Esophagus (tissue), 2 donors: ENCODE data around the gene LZTS3. TPM values are rescaled to one million over a fixed set of nuclear protein-coding genes. Genes with fewer than 3 reads are reported as not detected.

Source experiments
- H3K27ac ChIP-seq, 2 donors: one replicate each; pipeline ENCODE4 v1.5.1; 2013; ENCODE audit warnings: low read depth in 2 of 2, mild to moderate bottlenecking in 2 of 2, inconsistent platforms in 1 of 2, low read length in 1 of 2, moderate library complexity in 1 of 2
- H3K27me3 ChIP-seq, 2 donors: one replicate each; pipeline ENCODE4 v1.6.1; 2013; ENCODE audit warnings: low read length in 2 of 2, control low read depth in 1 of 2, mild to moderate bottlenecking in 1 of 2; ENCODE audit not compliant: insufficient read depth in 2 of 2, control insufficient read depth in 1 of 2
- H3K36me3 ChIP-seq, 2 donors: one replicate each; pipeline ENCODE4 v1.6.1; 2013; ENCODE audit warnings: low read length in 1 of 2; ENCODE audit not compliant: control insufficient read depth in 2 of 2, insufficient read depth in 2 of 2
- H3K4me1 ChIP-seq, 2 donors: one replicate each; pipeline ENCODE4 v1.6.1; 2013; ENCODE audit warnings: low read length in 1 of 2; ENCODE audit not compliant: control insufficient read depth in 2 of 2, insufficient read depth in 2 of 2
- H3K4me3 ChIP-seq, 2 donors: one replicate each; pipeline ENCODE4 v1.5.1; 2013; ENCODE audit warnings: low read length in 2 of 2, mild to moderate bottlenecking in 2 of 2, low read depth in 1 of 2, moderate library complexity in 1 of 2
- H3K9me3 ChIP-seq, 2 donors: one replicate each; pipeline ENCODE4 v1.6.1; 2013; ENCODE audit warnings: mild to moderate bottlenecking in 2 of 2, low read depth in 1 of 2, low read length in 1 of 2, moderate library complexity in 1 of 2; ENCODE audit not compliant: control insufficient read depth in 2 of 2, insufficient read depth in 1 of 2
- WGBS, 2 donors: extraction: QIAGEN DNeasy Blood & Tissue Kit; methylation state at CpG; one replicate each; pipeline ENCODE4 v1.1.7; 2013; 5-methylcytosine and 5-hydroxymethylcytosine counted together
- polyA plus RNA-seq, 2 donors: library from polyadenylated mRNA; stranded (reverse); fragments of 200-250 nt; gene quantifications; one replicate each; pipeline ENCODE4 v1.2.3, GENCODE V29; 2013
- donor health status: healthy with polysubstance abuse.
- donor health status: Bipolar disorder and iron deficiency.

LZTS3 gene
- polyA plus RNA-seq, 2 donors, result 1.8 TPM

DNA sequence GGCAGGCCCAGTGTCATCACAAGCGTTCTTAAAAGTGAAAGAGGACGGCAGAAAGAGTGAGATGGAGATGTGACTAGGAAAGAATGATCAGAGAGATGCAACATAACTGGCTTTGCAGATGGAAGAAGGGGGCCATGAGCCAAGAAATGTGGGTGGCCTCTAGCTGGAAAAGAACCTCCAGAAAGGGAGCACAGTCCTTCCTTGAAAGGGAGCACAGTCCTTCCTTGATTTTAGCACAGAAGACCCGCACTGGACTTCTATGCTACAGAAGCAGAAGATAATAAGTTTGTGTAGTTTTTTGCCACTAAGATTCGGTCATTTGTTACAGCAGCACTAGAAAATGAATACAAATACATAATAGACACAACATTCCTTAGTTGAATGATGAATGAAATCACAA lies 7.0 kb upstream of the LZTS3 start:
- no peak overlapping the region for H3K4me3 ChIP-seq
- peaks cover 0 to 3% of the 10 kb centered on the region in 2 donors for H3K4me1 ChIP-seq
- H3K27ac ChIP-seq, result no peak overlapping the region
- no peaks in the 10 kb centered on the region for H3K36me3 ChIP-seq
- 74 to 77% methylated on average over 4 of the region's 4 CpGs for WGBS, 2 donors
- H3K9me3 ChIP-seq, result no peaks in the 10 kb centered on the region
- H3K27me3 ChIP-seq, result no peaks in the 10 kb centered on the region

DNA sequence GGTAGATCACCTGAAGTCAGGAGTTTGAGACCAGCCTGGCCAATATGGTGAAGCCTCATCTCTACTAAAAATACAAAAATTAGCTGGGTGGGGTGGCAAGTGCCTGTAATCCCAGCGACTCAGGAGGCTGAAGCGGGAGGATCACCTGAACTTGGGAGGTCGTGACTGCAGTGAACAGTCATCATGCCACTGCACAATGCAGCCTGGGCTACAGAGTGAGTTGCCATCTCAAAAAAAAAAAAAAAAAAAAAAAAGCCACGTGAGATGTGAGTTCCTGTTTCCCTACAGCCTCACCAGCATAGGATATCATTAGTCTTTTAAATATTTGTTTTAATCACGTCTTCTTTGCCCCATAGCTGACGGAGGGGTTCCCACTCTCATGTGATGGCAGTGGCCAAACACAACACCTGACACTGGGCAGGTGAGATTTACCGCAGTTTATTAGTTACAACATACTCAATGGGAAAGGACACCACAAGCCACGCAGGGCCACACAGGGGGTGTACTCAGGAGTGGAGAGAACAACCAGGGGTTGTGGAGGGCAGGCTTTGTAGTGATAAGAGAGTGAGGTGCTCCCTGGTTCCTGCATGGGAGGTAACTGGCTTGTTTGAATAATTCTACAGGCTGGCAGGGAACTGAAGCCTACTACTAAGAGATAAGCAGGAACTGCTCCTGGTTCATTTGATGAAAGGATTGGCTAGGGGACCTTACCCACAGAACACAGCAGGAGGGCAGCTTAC lies 4.6 kb upstream of the LZTS3 start:
- Histone ChIP-seq H3K4me1 (peaks cover 0 to 4% of the 10 kb centered on the region in 2 donors), H3K27me3 (no peaks in the 10 kb centered on the region), H3K27ac (no peak overlapping the region), H3K36me3 (no peaks in the 10 kb centered on the region), H3K4me3 (no peak overlapping the region), H3K9me3 (no peaks in the 10 kb centered on the region)
- WGBS, 2 donors, result 67 to 78% methylated on average over 8 of the region's 8 CpGs

DNA sequence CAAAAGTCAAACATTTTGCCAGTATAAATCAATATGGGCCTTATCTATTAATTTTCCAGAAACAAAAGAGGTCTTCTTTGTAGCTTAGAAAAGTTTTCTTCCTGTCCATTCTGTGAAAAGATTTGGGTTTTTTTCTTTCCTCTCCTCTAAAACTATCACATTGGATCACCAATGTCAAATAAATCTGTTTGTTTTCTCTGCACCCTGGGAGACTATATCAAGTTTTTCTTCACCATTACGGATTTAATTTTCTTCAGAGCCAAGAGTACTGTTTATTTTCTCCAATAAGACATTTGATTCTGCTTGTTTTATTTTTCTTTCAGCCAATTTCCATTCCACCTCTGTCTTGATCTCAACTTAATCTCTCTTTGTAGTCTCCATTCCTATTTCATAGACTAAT lies 1.9 kb upstream of the LZTS3 start:
- WGBS, 2 donors, result 44 to 46% methylated on average over 1 of the region's 1 CpG
- H3K27me3 ChIP-seq, result no peaks in the 10 kb centered on the region
- peaks cover 0 to 10% of the 10 kb centered on the region in 2 donors for H3K4me1 ChIP-seq
- H3K36me3 ChIP-seq, result no peaks in the 10 kb centered on the region
- no peaks in the 10 kb centered on the region for H3K9me3 ChIP-seq
- H3K27ac ChIP-seq, result no peak overlapping the region
- no peak overlapping the region for H3K4me3 ChIP-seq

DNA sequence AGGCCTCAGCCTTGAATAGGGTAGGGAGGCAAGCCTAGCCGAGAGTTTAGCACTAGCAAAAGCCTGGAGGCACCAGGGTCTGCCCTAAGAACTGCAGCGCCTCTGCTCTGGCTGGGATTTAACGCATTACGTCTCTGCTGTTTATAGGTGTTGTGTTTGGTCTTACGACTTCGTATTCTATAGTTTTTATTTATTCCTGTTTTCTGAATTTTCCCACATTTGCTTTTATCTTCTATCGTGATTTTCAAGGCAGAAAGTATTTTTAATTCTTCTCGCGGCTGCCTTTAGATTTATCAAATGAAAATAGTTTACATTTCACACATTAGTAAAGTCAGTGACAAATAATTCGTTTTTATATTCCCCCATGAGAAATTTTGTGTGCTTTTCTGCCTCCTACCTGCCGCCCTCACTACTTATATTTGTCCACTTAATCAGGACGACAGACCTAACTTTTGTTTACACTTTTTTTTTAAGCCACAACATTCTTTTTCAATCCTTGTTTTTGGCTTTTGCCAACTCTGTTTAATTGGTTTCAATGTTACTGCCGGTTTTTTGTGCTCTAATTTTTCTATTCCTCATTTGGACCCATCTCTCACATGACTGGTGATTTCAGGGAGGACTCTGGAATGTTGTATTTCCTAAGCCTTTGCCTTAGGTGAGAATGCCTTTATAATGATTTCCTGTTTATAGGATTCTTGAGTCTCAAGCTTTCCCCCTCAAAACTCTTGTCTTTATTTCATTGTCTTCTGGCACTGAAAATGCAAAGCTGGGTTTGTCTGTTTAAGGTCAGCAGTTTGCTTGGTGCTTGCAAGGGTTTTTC lies 1.3 kb upstream of the LZTS3 start:
- peak overlapping the region; percentile 78 to 81 for H3K4me3 ChIP-seq

DNA sequence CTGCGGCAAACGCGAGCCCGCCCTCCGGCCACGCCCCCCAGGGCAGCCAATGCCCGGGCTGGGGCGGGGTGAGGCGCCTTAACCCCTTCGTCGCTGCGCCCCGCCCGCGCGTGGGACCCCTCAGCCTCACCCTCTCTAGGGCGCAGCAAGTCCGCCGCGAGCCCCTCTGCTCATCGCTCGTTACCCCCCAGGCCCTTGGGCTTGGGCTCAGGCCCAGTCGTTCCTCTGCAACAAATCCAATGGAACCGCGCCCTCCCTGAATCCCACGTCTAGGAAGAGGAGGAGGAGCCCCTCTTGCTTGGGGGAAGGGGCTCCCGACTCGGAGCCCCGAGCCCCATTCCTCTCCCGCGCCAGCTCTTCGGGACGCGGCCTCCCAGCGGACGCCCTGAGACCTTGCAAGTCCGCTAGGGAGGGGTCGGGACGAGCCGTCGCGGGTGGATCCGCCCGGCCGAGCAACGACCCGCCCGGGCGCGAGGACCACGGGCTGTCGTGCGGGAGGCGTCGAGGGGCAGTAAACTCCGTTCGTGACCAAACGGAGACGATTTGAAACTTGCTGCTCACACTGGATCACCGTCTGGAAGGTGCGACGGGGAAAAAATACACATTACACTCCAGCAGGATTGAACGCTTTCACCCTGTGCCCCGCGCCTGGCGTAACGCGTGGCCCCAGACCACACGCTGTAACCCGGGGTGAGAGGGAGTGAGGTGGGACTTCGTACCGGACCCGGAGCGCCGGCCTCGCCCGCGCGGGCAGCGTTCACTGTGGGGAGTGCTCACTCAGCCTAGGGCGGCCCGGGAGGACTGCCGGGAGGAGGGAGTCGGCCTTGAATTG lies 477 bp upstream of the LZTS3 start:
- H3K4me3 ChIP-seq, result peak overlapping the region; percentile 78 to 81
- H3K4me1 ChIP-seq, result peaks cover 0 to 10% of the 10 kb centered on the region in 2 donors
- H3K9me3 ChIP-seq, result no peaks in the 10 kb centered on the region
- H3K27ac ChIP-seq, result peak overlapping the region; percentile 24 to 50
- no peaks in the 10 kb centered on the region for H3K36me3 ChIP-seq
- no peaks in the 10 kb centered on the region for H3K27me3 ChIP-seq
- 1% methylated on average over 69 to 84 of the region's 84 CpGs for WGBS, 2 donors

More for the DNA sequence above, 1.3 kb upstream of the LZTS3 start:
- peaks cover 0 to 10% of the 10 kb centered on the region in 2 donors for H3K4me1 ChIP-seq
- no peaks in the 10 kb centered on the region for H3K27me3 ChIP-seq
- 19 to 27% methylated on average over 13 of the region's 13 CpGs for WGBS, 2 donors
- peak overlapping the region in 1 of 2 donors; percentile 24 for H3K27ac ChIP-seq
- no peaks in the 10 kb centered on the region for H3K36me3 ChIP-seq
- no peaks in the 10 kb centered on the region for H3K9me3 ChIP-seq

DNA sequence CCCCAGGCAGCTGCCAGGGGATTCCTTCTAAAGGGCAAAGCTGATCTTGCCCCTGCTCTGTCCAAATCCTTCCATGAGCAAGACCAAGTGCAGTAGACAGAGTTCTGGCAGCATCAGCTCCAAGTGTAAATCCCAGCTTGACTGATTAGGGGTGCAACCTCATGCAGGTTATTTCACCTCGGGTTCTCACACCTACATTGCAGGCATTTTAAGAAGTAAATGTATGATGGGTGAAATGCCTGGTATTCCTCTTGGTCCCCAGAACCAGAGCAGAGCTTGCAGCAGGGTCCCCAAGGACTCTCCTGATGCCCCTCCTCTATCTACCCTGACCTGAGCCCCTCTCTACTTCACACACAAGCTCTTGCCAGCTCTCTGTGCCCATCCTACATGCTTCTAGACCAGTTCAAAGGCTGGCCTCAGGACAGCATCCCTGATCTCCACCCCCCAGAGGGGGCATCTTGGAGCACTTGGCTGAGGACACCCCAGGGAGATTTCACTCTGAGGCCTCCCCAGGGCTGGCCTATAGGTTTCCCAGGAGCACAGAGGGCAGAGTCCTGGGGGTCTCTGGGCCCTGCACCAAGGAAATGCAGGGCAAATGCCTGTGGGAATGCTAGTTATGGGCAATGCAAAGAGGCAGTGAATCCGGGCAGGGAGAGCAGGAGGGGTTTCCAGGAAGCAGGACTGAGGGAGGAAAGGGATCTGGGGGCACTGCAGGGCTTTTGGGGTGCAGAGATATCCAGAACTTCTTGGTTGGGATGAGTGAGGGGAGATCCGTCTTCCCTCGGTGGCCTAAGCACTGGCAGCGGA lies 1.0 kb downstream of the LZTS3 start:
- Histone ChIP-seq H3K4me3 (peak overlapping the region in 1 of 2 donors; percentile 81), H3K36me3 (no peaks in the 10 kb centered on the region), H3K9me3 (no peaks in the 10 kb centered on the region), H3K27me3 (peaks cover 0 to 3% of the 10 kb centered on the region in 2 donors), H3K4me1 (peaks cover 0 to 12% of the 10 kb centered on the region in 2 donors), H3K27ac (no peak overlapping the region)
- 27% methylated on average over 4 to 5 of the region's 5 CpGs for WGBS, 2 donors

DNA sequence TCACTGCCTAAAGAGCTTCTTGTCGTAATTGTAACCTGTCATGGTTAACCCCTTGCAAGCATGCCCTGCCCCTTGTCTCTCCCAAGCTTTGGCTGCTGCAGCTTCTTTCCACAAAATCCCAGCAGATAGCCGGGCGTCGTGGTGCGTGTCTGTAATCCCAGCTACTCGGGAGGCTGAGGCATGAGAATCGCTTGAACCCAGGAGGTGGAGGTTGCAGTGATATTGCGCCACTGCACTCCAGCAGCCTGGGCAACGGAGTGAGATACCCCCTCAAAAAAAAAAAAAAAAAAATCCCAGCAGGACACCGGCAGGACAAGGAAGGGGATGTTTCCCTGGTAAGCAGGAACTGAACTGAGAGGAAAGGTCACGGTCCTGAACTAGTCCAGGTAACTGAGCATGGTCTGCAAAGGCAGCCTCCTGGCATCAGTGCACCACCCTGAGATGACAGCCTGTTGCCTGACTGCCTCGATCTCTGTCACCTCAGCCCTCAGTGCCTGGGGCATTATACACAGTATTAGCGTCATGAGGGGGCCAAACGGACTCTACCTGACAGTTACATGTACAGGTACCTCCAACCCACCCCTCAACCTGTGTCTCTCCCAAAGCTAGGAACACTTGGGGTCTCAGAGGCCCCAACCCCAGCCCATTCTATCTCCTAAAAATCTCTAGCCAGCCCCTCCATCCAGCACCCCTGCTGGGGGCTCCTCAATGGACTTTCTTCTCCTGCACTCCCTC lies 1.8 kb downstream of the LZTS3 start:
- Histone ChIP-seq H3K27me3 (peaks cover 0 to 3% of the 10 kb centered on the region in 2 donors), H3K4me3 (no peak overlapping the region), H3K4me1 (peaks cover 0 to 12% of the 10 kb centered on the region in 2 donors), H3K9me3 (no peaks in the 10 kb centered on the region), H3K36me3 (no peaks in the 10 kb centered on the region), H3K27ac (no peak overlapping the region)
- 82 to 84% methylated on average over 14 of the region's 14 CpGs for WGBS, 2 donors

DNA sequence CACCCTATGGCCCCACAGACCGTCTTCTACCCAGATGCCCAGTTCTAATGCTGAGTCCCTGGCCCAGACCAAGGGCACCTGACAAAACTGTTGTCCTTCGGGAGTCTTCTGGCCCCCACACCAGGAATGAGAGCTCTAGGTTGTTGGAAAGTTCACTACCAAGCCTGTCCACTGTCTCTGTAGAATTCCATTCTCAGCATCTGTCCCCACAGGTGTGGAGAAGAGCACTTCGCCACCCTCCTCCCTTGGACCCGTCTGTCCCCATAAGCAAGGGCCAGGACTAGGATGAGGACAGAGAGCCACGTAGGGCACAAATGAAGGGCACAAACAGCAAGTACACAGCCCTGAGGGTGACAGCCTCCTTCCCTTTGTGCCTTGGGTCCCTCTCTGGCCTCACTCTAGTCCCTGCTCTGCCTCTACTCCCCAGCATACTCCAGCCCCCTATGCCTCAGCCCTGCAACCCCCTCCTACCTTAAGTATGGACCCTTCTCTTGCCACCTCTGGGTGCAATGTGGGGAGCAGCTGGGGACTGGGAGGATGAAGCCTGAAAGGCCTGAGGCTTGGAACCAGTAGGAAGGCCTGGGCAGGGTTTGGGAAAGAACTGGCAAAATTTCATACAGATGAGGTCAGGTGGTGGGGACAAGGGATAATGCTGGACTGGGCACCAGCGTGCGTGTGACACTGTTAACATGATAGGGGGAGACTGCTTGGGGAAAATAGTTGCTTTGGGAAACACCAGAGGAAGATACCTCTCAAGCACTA lies 4.3 kb downstream of the LZTS3 start:
- Histone ChIP-seq H3K27ac (no peak overlapping the region), H3K36me3 (no peaks in the 10 kb centered on the region), H3K27me3 (peaks cover 0 to 3% of the 10 kb centered on the region in 2 donors), H3K4me3 (no peak overlapping the region), H3K9me3 (no peaks in the 10 kb centered on the region), H3K4me1 (peaks cover 0 to 14% of the 10 kb centered on the region in 2 donors)
- WGBS, 2 donors, result 75 to 81% methylated on average over 7 of the region's 7 CpGs
